Measurements from ENCODE around the gene ITPRIPL1. TPM values are rescaled to one million over a fixed set of nuclear protein-coding genes. Genes with fewer than 3 reads are reported as not detected.

Gene ITPRIPL1
- total RNA-seq, 4 donors from 2014 or later: 0.27 to 1.0 (median 0.89) TPM; not detected in 1

DNA sequence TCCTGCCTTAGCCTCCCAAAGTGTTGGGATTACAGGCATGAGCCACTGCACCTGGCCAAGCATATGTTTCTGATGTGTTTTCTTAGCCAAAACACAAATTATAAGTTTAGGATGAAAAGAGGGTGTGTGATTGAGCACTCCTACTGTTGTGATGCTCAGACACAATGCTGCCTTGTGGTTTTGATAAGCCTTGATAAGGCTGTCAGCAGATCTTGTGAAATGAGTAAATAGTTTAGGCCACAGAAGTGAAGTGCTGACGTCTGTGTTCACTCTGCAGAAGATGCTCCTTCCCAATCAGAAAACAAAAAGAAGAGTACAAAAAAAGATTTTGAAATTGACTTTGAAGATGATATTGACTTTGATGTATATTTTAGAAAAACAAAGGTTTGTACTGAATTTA lies 34.7 kb downstream of the ITPRIPL1 start:
- Histone ChIP-seq H3K27ac (no peak overlapping the region), H3K4me3 (no peak overlapping the region), H3K4me1 (no peaks in the 10 kb centered on the region), H3K9me3 (no peaks in the 10 kb centered on the region), H3K36me3 (no peaks in the 10 kb centered on the region), H3K27me3 (peaks cover 6% of the 10 kb centered on the region)
- WGBS, 2 donors (ENCODE audit: low coverage in 1 of 2): 63 to 100% methylated on average over 1 of the region's 1 CpG
- no peak for ATAC-seq
- TF ChIP-seq, protein P1, sequence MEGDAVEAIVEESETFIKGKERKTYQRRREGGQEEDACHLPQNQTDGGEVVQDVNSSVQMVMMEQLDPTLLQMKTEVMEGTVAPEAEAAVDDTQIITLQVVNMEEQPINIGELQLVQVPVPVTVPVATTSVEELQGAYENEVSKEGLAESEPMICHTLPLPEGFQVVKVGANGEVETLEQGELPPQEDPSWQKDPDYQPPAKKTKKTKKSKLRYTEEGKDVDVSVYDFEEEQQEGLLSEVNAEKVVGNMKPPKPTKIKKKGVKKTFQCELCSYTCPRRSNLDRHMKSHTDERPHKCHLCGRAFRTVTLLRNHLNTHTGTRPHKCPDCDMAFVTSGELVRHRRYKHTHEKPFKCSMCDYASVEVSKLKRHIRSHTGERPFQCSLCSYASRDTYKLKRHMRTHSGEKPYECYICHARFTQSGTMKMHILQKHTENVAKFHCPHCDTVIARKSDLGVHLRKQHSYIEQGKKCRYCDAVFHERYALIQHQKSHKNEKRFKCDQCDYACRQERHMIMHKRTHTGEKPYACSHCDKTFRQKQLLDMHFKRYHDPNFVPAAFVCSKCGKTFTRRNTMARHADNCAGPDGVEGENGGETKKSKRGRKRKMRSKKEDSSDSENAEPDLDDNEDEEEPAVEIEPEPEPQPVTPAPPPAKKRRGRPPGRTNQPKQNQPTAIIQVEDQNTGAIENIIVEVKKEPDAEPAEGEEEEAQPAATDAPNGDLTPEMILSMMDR (IDR thresholded peaks at IDR 0.05): no peak
- TF ChIP-seq POLR2AphosphoS5 (IDR thresholded peaks at IDR 0.05) (no peak), EP300 (IDR thresholded peaks at IDR 0.05) (no peak), POLR2A (IDR thresholded peaks at IDR 0.05) (no peak)

DNA sequence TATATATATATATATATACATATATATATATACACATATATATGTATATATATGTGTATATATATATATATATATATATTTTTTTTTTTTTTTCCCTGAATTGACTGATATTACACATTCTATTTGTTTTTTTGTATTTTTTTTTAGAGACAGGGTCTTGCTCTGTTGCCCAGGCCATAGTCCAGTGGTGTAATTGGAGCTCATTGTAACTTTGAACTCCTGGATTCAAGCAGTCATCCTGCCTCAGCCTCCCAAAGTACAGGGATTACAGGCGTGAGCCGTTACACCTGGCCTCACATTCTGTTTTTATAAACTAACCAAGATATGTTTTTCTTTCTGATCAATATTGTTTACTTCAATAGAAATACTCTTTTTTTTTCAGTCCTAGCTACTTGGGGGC lies 36.6 kb downstream of the ITPRIPL1 start:
- Histone ChIP-seq H3K36me3 (no peaks in the 10 kb centered on the region), H3K4me3 (no peak overlapping the region), H3K4me1 (no peaks in the 10 kb centered on the region), H3K27ac (no peak overlapping the region), H3K9me3 (no peaks in the 10 kb centered on the region), H3K27me3 (peaks cover 6% of the 10 kb centered on the region)
- ATAC-seq: no peak
- WGBS, 2 donors (ENCODE audit: low coverage in 1 of 2): 81 to 100% methylated on average over 2 of the region's 2 CpGs
- TF ChIP-seq POLR2AphosphoS5 (IDR thresholded peaks at IDR 0.05): no peak
- TF ChIP-seq EP300 (IDR thresholded peaks at IDR 0.05): no peak
- TF ChIP-seq, protein P1 (IDR thresholded peaks at IDR 0.05): no peak
- TF ChIP-seq POLR2A (IDR thresholded peaks at IDR 0.05): no peak

DNA sequence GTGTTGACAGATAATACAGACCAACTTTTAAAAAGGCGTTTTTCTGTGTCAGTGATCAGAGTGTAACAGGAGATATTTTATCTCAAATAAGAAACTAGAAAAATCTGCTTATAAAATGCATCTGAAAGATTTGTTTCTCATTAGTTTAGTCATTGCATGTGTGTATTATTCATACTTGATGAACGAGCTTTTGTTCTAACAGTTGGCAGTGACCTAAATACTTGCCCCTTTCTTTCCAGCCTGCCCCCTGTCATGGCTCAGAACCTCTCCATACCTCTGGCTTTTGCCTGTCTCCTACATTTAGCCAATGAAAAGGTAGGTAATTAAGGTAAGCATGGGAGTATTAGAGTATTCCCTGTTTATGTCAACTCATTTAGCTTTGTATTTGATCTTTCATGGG lies 44.1 kb downstream of the ITPRIPL1 start:
- peaks cover 4% of the 10 kb centered on the region for H3K27me3 ChIP-seq
- WGBS, 2 donors (ENCODE audit: low coverage in 1 of 2): 54 to 78% methylated on average over 2 of the region's 2 CpGs
- H3K27ac ChIP-seq: no peak overlapping the region
- H3K9me3 ChIP-seq: no peaks in the 10 kb centered on the region
- no peak overlapping the region for H3K4me3 ChIP-seq
- no peak for ATAC-seq
- TF ChIP-seq, protein P1 (IDR thresholded peaks at IDR 0.05): no peak
- H3K4me1 ChIP-seq: peaks cover 0 to 4% (median 0%) of the 10 kb centered on the region in 3 donors
- no peaks in the 10 kb centered on the region for H3K36me3 ChIP-seq

DNA sequence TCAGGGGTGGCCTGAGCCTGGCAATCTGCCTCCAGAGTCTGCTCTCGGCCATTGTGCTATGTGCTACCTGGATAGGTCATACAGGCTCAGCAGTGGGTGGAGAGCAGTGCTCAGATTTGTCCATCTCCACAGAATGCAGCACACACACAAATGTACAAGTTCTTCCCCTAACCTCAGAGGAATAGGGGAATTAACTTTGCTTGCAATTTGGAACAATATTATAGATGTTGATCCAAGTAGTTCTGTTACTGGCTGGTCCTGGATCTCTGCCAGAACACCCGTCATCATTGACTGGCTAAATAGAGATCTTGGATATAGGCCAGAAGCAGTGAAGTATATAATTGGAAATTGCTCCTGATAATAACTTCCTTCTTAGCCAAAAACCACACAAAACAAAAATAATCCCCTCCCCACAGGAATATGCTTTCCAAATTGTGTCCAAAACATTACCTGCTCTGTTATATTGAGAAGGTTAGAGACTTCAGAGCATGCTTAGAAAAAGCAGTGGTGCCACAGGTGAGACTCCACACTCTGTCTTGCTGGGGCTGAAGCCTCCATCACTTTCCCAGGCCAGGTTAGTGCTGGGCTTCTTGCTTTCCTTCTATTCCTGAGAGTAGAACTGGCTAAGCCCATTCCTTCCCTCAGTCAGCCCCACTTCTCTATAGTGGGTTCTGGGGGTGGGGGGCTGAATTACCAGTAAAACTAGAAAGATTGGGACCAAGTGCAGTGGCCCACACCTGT lies 49.3 kb downstream of the ITPRIPL1 start:
- Histone ChIP-seq H3K4me1 (peaks cover 0 to 8% (median 0%) of the 10 kb centered on the region in 3 donors), H3K36me3 (no peaks in the 10 kb centered on the region), H3K9me3 (peaks cover 0 to 38% (median 0%) of the 10 kb centered on the region in 3 donors), H3K27ac (no peak overlapping the region), H3K27me3 (no peaks in the 10 kb centered on the region), H3K4me3 (no peak overlapping the region)
- ATAC-seq: no peak
- WGBS, 2 donors (ENCODE audit: low coverage in 1 of 2): 0 to 8% methylated on average over 1 to 2 of the region's 2 CpGs
- TF ChIP-seq EP300 (IDR thresholded peaks at IDR 0.05) (no peak), POLR2AphosphoS5 (IDR thresholded peaks at IDR 0.05) (no peak), POLR2A (IDR thresholded peaks at IDR 0.05) (no peak)
- TF ChIP-seq, protein P1 (IDR thresholded peaks at IDR 0.05): no peak

Other genes with a start within 250 kb of the ITPRIPL1 start
- 1 to 10 TPM; 1.3 to 4.9 (median 2.1) TPM for gene ADRA2B, start 208.7 kb upstream of the ITPRIPL1 start, total RNA-seq
- not detected for gene ASTL, start 186.8 kb upstream of the ITPRIPL1 start, total RNA-seq
- 1 to 10 TPM in 1 of 4 donors, under 1 TPM in 2, not detected in 1; 0.23 to 5.4 (median 0.40) TPM for gene DUSP2, start 179.9 kb upstream of the ITPRIPL1 start, total RNA-seq
- gene STARD7, start 116.5 kb upstream of the ITPRIPL1 start, total RNA-seq: 100 to 1,000 TPM in 3 of 4 donors, 10 to 100 TPM in 1; 93.4 to 122 (median 107) TPM
- gene TMEM127, start 59.3 kb upstream of the ITPRIPL1 start, total RNA-seq: 10 to 100 TPM; 39.4 to 73.8 (median 43.9) TPM
- gene CIAO1, start 59.1 kb upstream of the ITPRIPL1 start, total RNA-seq: 100 to 1,000 TPM in 1 of 4 donors, 10 to 100 TPM in 3; 60.7 to 107 (median 84.8) TPM
- 100 to 1,000 TPM in 2 of 4 donors, 10 to 100 TPM in 2; 63.4 to 108 (median 98.3) TPM for gene SNRNP200, start 19.8 kb upstream of the ITPRIPL1 start, total RNA-seq
- gene NCAPH, start 10.4 kb downstream of the ITPRIPL1 start, total RNA-seq: under 1 TPM in 3 of 4 donors, not detected in 1; 0.40 to 0.59 (median 0.54) TPM
- gene NEURL3, start 180.0 kb downstream of the ITPRIPL1 start, total RNA-seq: not detected
- 10 to 100 TPM; 40.0 to 98.5 (median 53.9) TPM for gene ARID5A, start 211.4 kb downstream of the ITPRIPL1 start, total RNA-seq

Measured in gastroesophageal sphincter (tissue), 4 donors.